SK-N-SH (cell line): ENCODE measurements around the gene RNLS. TPM values are rescaled to one million over a fixed set of nuclear protein-coding genes. Genes with fewer than 3 reads are reported as not detected.

Experiments used
- CTCF ChIA-PET: fragments of 300-600, 350-600 bp; formaldehyde crosslinking; extraction: SDS; loops from one replicate; lab custom pipeline; 2021; lab: Yijun Ruan, JAX
- POLR2A ChIA-PET: fragments of 350-600 bp; sonication (Branson Sonifier 250); formaldehyde crosslinking; extraction: SDS; loops from one replicate; lab custom pipeline; 2020; ENCODE audit warnings: antibody characterized with exemption, inconsistent platforms; lab: Yijun Ruan, JAX
- DNase-seq: peaks from one replicate; pipeline ENCODE4 v3.0.0; 2012
- H2AFZ ChIP-seq: fragments of 200-600 bp; sonication (generic); 2 replicates; pipeline ENCODE4 v1.8.1; 2016; ENCODE audit warnings: antibody characterized with exemption, mild to moderate bottlenecking, low read depth
- H3F3A ChIP-seq: fragments of 200-600 bp; sonication (generic); replicated peaks from 2 replicates; pipeline ENCODE3; 2016; ENCODE audit warnings: antibody characterized with exemption, mild to moderate bottlenecking; ENCODE audit not compliant: insufficient read depth
- H3K27ac ChIP-seq, 2 experiments: fragments of 200-500 bp in 1 of 2; fragments of 200-600 bp in 1 of 2; sonication (Bioruptor generic) in 1 of 2; sonication (generic), shearing (Covaris generic) in 1 of 2; 2 replicates each; pipeline versions ENCODE4 v1.5.1 to v1.6.1; 2014 to 2016; ENCODE audit warnings: low read depth in 2 of 2, inconsistent platforms in 1 of 2, low read length in 1 of 2, mild to moderate bottlenecking in 1 of 2, mixed read lengths in 1 of 2
- H3K27me3 ChIP-seq: fragments of 200-600 bp; sonication (generic), shearing (Covaris generic); 2 replicates; pipeline ENCODE4 v1.6.1; 2016; ENCODE audit warnings: mixed run types; ENCODE audit not compliant: insufficient read depth
- H3K36me3 ChIP-seq, 2 experiments: fragments of 200-500 bp in 1 of 2; fragments of 200-600 bp in 1 of 2; sonication (Bioruptor generic) in 1 of 2; sonication (generic) in 1 of 2; replicated peaks in 1 of 2; 2 replicates each; pipeline versions ENCODE3 to v1.5.1; 2014 to 2016; ENCODE audit warnings: low read length in 1 of 2, mild to moderate bottlenecking in 1 of 2; ENCODE audit not compliant: insufficient read depth in 2 of 2, control insufficient read depth in 1 of 2
- H3K4me1 ChIP-seq, 2 experiments: fragments of 200-500 bp in 1 of 2; fragments of 200-600 bp in 1 of 2; sonication (Bioruptor generic) in 1 of 2; sonication (generic), shearing (Covaris generic) in 1 of 2; 2 replicates each; pipeline versions ENCODE4 v1.5.1 to v1.6.1; 2014 to 2016; ENCODE audit warnings: low read depth in 1 of 2, low read length in 1 of 2, mixed run types in 1 of 2; ENCODE audit not compliant: insufficient read depth in 2 of 2, control insufficient read depth in 1 of 2
- H3K4me2 ChIP-seq: fragments of 200-600 bp; sonication (generic), shearing (Covaris generic); 2 replicates; pipeline ENCODE4 v1.6.1; 2017; ENCODE audit warnings: mixed run types
- H3K4me3 ChIP-seq, 2 experiments: fragments of 200-500 bp in 1 of 2; fragments of 200-600 bp in 1 of 2; sonication (Bioruptor generic) in 1 of 2; sonication (generic), shearing (Covaris generic) in 1 of 2; 2 replicates each; pipeline versions ENCODE4 v1.5.1 to v1.8.1; 2014 to 2016; ENCODE audit warnings: low read depth in 2 of 2, inconsistent platforms in 1 of 2, low read length in 1 of 2, mild to moderate bottlenecking in 1 of 2, mixed read lengths in 1 of 2, moderate library complexity in 1 of 2
- H3K79me2 ChIP-seq: fragments of 200-600 bp; sonication (generic); 2 replicates; pipeline ENCODE4 v1.8.1; 2017; ENCODE audit warnings: mild to moderate bottlenecking; ENCODE audit not compliant: insufficient read depth
- H3K9ac ChIP-seq: fragments of 200-600 bp; sonication (generic); 2 replicates; pipeline ENCODE4 v1.6.1; 2017; ENCODE audit warnings: mixed run types
- H3K9me2 ChIP-seq: fragments of 200-600 bp; sonication (generic); 2 replicates; pipeline ENCODE4 v1.6.1; 2017; ENCODE audit warnings: mixed run types
- H3K9me3 ChIP-seq: fragments of 200-600 bp; sonication (generic); 2 replicates; pipeline ENCODE4 v1.6.1; 2017; ENCODE audit warnings: mixed run types, mild to moderate bottlenecking, moderate library complexity
- H4K20me1 ChIP-seq: fragments of 200-600 bp; sonication (generic); 2 replicates; pipeline ENCODE4 v1.6.1; 2017; ENCODE audit warnings: mild to moderate bottlenecking, mixed run types; ENCODE audit not compliant: insufficient read depth
- CHD2 ChIP-seq: fragments of 150-350 bp; IDR thresholded peaks from 2 replicates; pipeline ENCODE4 v1.6.1; 2018; ENCODE audit warnings: low read length; ENCODE audit not compliant: partially characterized antibody
- ELF1 ChIP-seq: IDR thresholded peaks from 2 replicates; pipeline ENCODE4 v1.4.0; 2012
- GABPA ChIP-seq: IDR thresholded peaks from 2 replicates; pipeline ENCODE4 v1.4.0; 2012; ENCODE audit warnings: low read depth, mild to moderate bottlenecking
- GATA2 ChIP-seq: sonication (generic); formaldehyde crosslinking; IDR thresholded peaks from 2 replicates; pipeline ENCODE4 v1.5.0; 2020; ENCODE audit warnings: mild to moderate bottlenecking, missing genetic modification reagents
- MAX ChIP-seq: IDR thresholded peaks from 2 replicates; pipeline ENCODE4 v1.4.0; 2012; ENCODE audit warnings: low read depth
- NRF1 ChIP-seq: IDR thresholded peaks from 2 replicates; pipeline ENCODE4 v1.6.1; 2012; ENCODE audit warnings: low read depth, mild to moderate bottlenecking, low read length
- RAD21 ChIP-seq: IDR thresholded peaks from 2 replicates; pipeline ENCODE4 v1.6.1; 2012; ENCODE audit warnings: mild to moderate bottlenecking, low read length
- RFX5 ChIP-seq: IDR thresholded peaks from 2 replicates; pipeline ENCODE4 v1.6.1; 2012; ENCODE audit warnings: mild to moderate bottlenecking, improper control_type of control experiment, low read length
- SMC3 ChIP-seq: IDR thresholded peaks from 2 replicates; pipeline ENCODE4 v1.6.1; 2012; ENCODE audit warnings: low read depth, low read length, improper control_type of control experiment
- TAF1 ChIP-seq: IDR thresholded peaks from 2 replicates; pipeline ENCODE4 v1.6.1; 2012; ENCODE audit warnings: low read depth, mild to moderate bottlenecking, low read length, moderate library complexity, borderline replicate concordance
- TEAD4 ChIP-seq: IDR thresholded peaks from 2 replicates; pipeline ENCODE4 v1.4.0; 2012; ENCODE audit warnings: mild to moderate bottlenecking, borderline replicate concordance; ENCODE audit not compliant: insufficient read depth
- ZBTB33 ChIP-seq: IDR thresholded peaks from 2 replicates; pipeline ENCODE4 v1.4.0; 2012; ENCODE audit warnings: low read depth, borderline replicate concordance
- WGBS: methylation state at CpG from one replicate; pipeline ENCODE4 v1.1.6; 2017; ENCODE audit warnings: low lambda C conversion rate; 5-methylcytosine and 5-hydroxymethylcytosine counted together
- polyA plus RNA-seq, 3 experiments: library from polyadenylated mRNA; depleted of rRNA; stranded (reverse); fragments of >200 nt; gene quantifications; 2 replicates each; pipeline ENCODE4 v1.2.3, GENCODE V29; 2012
- TF ChIP-seq, protein P1 (sequence below): fragments of 150-350 bp; IDR thresholded peaks from 2 replicates; pipeline ENCODE4 v1.6.1; 2016; ENCODE audit warnings: mild to moderate bottlenecking, low read depth, low read length
- TF ChIP-seq, protein P2 (sequence below): fragments of 200-600 bp; sonication (generic); IDR thresholded peaks from 2 replicates; pipeline ENCODE4 v1.6.1; 2017; ENCODE audit warnings: antibody characterized with exemption, mild to moderate bottlenecking, moderate library complexity
- TF ChIP-seq, protein P3 (sequence below): fragments of 150-350 bp; IDR thresholded peaks from 2 replicates; pipeline ENCODE4 v1.6.1; 2017; ENCODE audit warnings: antibody characterized with exemption, low read length, low read depth, borderline replicate concordance

RNLS gene
- polyA plus RNA-seq, 1 of the 3 experiments (the other 2 are of a cell fraction) = not detected

DNA sequence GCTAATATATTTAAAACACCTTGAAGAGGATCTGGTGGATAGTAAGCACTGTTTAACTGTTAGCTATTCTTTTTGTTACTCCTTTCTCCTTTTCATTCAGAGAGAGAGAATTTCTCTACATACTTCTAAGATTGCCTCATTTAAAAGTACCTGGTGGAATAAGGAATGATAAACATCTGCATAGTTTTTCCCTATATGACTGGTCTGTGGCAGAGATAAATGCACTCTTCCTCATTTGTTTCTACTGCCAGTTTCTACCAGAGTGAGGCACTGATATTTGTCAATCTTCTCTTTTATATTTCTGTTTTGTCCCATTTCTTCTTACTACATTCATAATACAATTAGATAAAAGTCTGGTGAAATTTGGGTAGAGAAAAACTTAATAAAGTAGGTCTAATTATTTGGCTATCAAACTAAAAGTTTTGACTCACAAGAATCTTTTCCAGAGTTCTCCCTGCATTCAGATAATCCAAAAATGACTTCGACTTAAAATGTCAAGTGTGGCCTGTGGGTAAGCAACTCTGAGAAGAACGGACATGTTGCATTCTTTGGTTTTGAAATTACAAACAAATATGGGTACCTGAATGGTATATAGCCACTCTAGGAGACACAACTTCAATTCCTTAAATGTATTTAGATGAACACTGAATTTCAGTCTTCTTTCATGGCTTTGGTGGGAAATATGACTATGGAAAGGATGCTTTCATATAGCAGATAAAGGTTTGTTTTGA is 38.8 kb downstream of the RNLS start:
- Histone ChIP-seq H3K27ac (no peak overlapping the region), H3K9me3 (no peaks in the 10 kb centered on the region), H3K9me2 (no peaks in the 10 kb centered on the region), H2AFZ (no peak overlapping the region), H3K36me3 (no peaks in the 10 kb centered on the region), H4K20me1 (no peaks in the 10 kb centered on the region), H3K4me2 (no peak overlapping the region), H3K79me2 (no peaks in the 10 kb centered on the region), H3F3A (no peaks in the 10 kb centered on the region), H3K27me3 (no peaks in the 10 kb centered on the region), H3K4me3 (no peak overlapping the region), H3K4me1 (no peaks in the 10 kb centered on the region), H3K9ac (no peak overlapping the region)
- DNase-seq = no peak
- WGBS = 90% methylated on average over 2 of the region's 2 CpGs
- no peak for TF ChIP-seq TEAD4
- TF ChIP-seq, protein P1, sequence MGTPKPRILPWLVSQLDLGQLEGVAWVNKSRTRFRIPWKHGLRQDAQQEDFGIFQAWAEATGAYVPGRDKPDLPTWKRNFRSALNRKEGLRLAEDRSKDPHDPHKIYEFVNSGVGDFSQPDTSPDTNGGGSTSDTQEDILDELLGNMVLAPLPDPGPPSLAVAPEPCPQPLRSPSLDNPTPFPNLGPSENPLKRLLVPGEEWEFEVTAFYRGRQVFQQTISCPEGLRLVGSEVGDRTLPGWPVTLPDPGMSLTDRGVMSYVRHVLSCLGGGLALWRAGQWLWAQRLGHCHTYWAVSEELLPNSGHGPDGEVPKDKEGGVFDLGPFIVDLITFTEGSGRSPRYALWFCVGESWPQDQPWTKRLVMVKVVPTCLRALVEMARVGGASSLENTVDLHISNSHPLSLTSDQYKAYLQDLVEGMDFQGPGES = no peak
- TF ChIP-seq GATA2 = no peak
- no peak for TF ChIP-seq GABPA
- no peak for TF ChIP-seq SMC3
- TF ChIP-seq ZBTB33 = no peak
- TF ChIP-seq, protein P2, sequence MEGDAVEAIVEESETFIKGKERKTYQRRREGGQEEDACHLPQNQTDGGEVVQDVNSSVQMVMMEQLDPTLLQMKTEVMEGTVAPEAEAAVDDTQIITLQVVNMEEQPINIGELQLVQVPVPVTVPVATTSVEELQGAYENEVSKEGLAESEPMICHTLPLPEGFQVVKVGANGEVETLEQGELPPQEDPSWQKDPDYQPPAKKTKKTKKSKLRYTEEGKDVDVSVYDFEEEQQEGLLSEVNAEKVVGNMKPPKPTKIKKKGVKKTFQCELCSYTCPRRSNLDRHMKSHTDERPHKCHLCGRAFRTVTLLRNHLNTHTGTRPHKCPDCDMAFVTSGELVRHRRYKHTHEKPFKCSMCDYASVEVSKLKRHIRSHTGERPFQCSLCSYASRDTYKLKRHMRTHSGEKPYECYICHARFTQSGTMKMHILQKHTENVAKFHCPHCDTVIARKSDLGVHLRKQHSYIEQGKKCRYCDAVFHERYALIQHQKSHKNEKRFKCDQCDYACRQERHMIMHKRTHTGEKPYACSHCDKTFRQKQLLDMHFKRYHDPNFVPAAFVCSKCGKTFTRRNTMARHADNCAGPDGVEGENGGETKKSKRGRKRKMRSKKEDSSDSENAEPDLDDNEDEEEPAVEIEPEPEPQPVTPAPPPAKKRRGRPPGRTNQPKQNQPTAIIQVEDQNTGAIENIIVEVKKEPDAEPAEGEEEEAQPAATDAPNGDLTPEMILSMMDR = no peak
- TF ChIP-seq, protein P3, sequence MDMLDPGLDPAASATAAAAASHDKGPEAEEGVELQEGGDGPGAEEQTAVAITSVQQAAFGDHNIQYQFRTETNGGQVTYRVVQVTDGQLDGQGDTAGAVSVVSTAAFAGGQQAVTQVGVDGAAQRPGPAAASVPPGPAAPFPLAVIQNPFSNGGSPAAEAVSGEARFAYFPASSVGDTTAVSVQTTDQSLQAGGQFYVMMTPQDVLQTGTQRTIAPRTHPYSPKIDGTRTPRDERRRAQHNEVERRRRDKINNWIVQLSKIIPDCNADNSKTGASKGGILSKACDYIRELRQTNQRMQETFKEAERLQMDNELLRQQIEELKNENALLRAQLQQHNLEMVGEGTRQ = no peak
- no peak for TF ChIP-seq CHD2
- no peak for TF ChIP-seq RAD21
- no peak for TF ChIP-seq ELF1
- no peak for TF ChIP-seq MAX
- TF ChIP-seq TAF1 = no peak
- no peak for TF ChIP-seq NRF1
- no peak for TF ChIP-seq RFX5
- POLR2A ChIA-PET = no interaction called here
- CTCF ChIA-PET = interaction anchor here (0.6 to 2.6 kb wide), 3 partner anchors 12 to 694 kb away, joined by 3 to 7 read pairs (median 3); no protein-coding TSS in a partner anchor
